PFSK-1 (cell line): ENCODE measurements around the gene MTIF2.

Source experiments
- FOXP2 ChIP-seq: optimal IDR thresholded peaks from 2 replicates; pipeline ENCODE3; 2011; ENCODE audit warnings: borderline replicate concordance, control low read depth, inconsistent platforms; ENCODE audit not compliant: insufficient read depth; ENCODE audit errors: extremely low read length, extremely low read depth
- POLR2AphosphoS5 ChIP-seq: IDR thresholded peaks from 2 replicates; pipeline ENCODE4 v1.6.1; 2012; ENCODE audit warnings: low read depth, mild to moderate bottlenecking, control low read depth, low read length, moderate library complexity
- SIN3A ChIP-seq: IDR thresholded peaks from 2 replicates; pipeline ENCODE4 v1.6.1; 2012; ENCODE audit warnings: mild to moderate bottlenecking, low read length, moderate library complexity, borderline replicate concordance; ENCODE audit not compliant: insufficient read depth
- TAF1 ChIP-seq: IDR thresholded peaks from 2 replicates; pipeline ENCODE4 v1.6.1; 2012; ENCODE audit warnings: low read length, control low read depth, borderline replicate concordance; ENCODE audit not compliant: insufficient read depth
- TF ChIP-seq, protein P1 (sequence below), 2 experiments: IDR thresholded peaks; 2 replicates each; pipeline versions ENCODE4 v1.6.1 to v1.8.0; 2011 to 2012; ENCODE audit warnings: low read depth in 2 of 2, low read length in 2 of 2, control low read depth in 1 of 2, inconsistent platforms in 1 of 2, mild to moderate bottlenecking in 1 of 2, moderate library complexity in 1 of 2; ENCODE audit not compliant: insufficient read depth in 1 of 2

Gene MTIF2

DNA sequence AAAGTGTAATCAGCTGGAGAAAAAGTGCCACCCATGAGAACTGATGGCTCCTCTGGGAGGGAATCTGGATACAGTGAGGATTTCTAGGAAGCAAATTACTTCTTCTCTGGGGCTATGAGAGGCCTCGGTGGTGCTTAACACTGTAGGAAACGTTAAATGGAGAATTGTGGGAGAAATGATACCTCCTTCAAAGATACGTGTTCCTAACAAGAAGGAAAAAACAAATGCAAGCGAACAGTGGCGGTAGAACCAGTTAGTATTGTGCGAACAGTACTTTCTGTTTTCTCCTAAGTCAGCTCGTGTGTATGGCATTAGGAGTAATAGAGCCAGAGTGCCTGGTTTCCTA, 587 bp upstream of the MTIF2 start:
- TF ChIP-seq FOXP2 (no peak), SIN3A (no peak), POLR2AphosphoS5 (no peak), TAF1 (no peak)
- TF ChIP-seq, protein P1, sequence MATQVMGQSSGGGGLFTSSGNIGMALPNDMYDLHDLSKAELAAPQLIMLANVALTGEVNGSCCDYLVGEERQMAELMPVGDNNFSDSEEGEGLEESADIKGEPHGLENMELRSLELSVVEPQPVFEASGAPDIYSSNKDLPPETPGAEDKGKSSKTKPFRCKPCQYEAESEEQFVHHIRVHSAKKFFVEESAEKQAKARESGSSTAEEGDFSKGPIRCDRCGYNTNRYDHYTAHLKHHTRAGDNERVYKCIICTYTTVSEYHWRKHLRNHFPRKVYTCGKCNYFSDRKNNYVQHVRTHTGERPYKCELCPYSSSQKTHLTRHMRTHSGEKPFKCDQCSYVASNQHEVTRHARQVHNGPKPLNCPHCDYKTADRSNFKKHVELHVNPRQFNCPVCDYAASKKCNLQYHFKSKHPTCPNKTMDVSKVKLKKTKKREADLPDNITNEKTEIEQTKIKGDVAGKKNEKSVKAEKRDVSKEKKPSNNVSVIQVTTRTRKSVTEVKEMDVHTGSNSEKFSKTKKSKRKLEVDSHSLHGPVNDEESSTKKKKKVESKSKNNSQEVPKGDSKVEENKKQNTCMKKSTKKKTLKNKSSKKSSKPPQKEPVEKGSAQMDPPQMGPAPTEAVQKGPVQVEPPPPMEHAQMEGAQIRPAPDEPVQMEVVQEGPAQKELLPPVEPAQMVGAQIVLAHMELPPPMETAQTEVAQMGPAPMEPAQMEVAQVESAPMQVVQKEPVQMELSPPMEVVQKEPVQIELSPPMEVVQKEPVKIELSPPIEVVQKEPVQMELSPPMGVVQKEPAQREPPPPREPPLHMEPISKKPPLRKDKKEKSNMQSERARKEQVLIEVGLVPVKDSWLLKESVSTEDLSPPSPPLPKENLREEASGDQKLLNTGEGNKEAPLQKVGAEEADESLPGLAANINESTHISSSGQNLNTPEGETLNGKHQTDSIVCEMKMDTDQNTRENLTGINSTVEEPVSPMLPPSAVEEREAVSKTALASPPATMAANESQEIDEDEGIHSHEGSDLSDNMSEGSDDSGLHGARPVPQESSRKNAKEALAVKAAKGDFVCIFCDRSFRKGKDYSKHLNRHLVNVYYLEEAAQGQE (IDR thresholded peaks at IDR 0.05; ENCODE audit: insufficient read depth in 1 of 2, low read depth in 2 of 2, low read length in 2 of 2), result no peak

DNA sequence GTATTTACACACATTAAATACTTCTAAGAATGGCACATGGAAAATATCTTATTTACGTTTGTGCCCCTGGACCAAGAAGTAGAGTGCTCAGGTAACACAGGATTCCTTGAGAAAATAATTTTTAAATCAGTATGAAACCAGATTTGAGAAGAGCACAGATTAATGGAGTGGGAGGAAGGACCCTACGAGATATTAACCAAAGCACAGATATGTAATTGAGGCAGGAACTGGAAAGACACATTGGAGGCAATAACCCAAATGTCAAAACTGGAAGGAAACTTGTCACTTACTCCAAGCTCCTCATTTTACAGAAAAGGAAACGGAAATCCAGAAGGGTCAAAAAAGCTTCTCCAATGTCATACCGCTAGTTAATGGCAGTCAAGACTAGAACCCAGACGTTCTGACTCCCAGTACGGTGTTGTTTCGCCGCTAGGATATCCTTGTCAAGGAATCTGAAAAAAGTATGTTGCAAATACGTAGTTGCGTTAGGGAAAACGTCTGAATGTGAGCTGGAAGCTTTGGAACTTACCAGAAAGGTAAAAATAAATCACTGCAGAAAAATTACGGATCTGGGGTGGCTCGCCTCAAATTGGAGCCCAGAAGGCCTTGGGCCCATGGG, 634 bp downstream of the MTIF2 start:
- no peak for TF ChIP-seq POLR2AphosphoS5
- TF ChIP-seq, protein P1 (IDR thresholded peaks at IDR 0.05; ENCODE audit: insufficient read depth in 1 of 2, low read depth in 2 of 2, low read length in 2 of 2), result no peak
- TF ChIP-seq TAF1, result no peak
- no peak for TF ChIP-seq FOXP2
- TF ChIP-seq SIN3A, result no peak

DNA sequence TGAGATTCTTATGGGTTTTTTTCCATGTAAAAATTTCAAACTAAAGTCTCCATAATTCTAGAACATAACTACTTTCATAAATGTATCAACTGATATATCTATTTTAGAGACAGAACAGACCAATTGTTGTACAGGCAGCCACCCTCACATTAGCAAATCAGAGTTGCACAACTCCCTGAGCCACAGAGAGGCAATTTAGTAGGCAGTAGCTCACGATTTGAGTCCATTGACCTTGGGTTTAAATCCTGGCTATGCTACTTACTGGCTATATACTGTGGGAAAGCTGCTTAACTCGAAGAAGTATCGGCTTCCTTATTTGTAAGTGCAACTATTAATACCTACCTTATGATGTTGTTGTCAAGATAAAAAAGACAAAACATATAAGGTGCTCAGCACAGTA, 16.2 kb downstream of the MTIF2 start:
- TF ChIP-seq POLR2AphosphoS5 (no peak), TAF1 (no peak), FOXP2 (no peak), SIN3A (no peak)
- TF ChIP-seq, protein P1 (IDR thresholded peaks at IDR 0.05; ENCODE audit: insufficient read depth in 1 of 2, low read depth in 2 of 2, low read length in 2 of 2), result no peak

DNA sequence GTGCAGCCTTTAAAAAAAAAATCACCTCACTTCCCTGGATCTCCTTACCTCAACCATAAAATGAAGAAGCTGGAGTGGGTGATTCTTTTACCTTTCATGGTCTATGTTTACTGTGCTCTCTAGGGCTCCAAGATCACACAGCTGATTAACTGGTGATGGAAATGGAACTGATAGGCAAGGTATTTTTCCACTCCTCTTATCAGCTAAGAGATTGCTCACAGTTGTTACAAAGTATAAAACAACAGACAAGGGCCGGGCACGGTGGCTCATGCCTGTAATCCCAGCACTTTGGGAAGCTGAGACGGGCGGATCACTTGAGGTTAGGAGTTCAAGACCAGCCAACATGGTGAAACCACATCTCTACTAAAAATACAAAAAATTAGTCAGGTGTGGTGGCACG, 22.0 kb downstream of the MTIF2 start:
- TF ChIP-seq FOXP2 (no peak), SIN3A (no peak), TAF1 (no peak), POLR2AphosphoS5 (no peak)
- TF ChIP-seq, protein P1 (IDR thresholded peaks at IDR 0.05; ENCODE audit: insufficient read depth in 1 of 2, low read depth in 2 of 2, low read length in 2 of 2), result no peak

DNA sequence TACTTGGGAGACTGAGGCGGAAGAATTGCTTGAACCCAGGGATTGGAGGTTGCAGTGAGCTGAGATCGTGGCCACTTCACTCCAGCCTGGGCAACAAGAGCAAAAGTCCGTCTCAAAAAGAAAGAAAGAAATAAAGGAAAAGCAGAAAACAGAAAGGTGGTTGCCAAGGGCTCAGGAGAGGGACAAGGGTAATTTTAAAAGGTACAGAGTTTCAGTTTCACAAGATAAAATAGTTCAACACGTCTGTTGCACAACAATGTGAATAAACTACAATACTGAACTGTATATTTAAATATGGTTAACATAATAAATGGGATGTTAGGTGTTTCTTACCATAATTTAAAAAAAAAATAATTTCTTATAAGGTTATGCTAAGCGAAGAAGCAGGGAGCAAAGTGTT, 23.6 kb downstream of the MTIF2 start:
- TF ChIP-seq, protein P1 (IDR thresholded peaks at IDR 0.05; ENCODE audit: insufficient read depth in 1 of 2, low read depth in 2 of 2, low read length in 2 of 2), result no peak
- no peak for TF ChIP-seq FOXP2
